GM19468 (cell line): ENCODE measurements around the gene FAM222B.
"Not testable (repeated sequence)": the region's sequence is repeated elsewhere in the genome, so short reads cannot be mapped to it uniquely, and the experiment has no call there.

Source experiments
- ATAC-seq: cut with Tn5 transposase; IDR thresholded peaks from one replicate; pipeline ENCODE4 v1.9.1; 2021; ENCODE audit warnings: mild to moderate bottlenecking, moderate library complexity, moderate number of reproducible peaks; ENCODE audit not compliant: unreplicated experiment; ENCODE audit errors: extremely low read depth

FAM222B gene

DNA sequence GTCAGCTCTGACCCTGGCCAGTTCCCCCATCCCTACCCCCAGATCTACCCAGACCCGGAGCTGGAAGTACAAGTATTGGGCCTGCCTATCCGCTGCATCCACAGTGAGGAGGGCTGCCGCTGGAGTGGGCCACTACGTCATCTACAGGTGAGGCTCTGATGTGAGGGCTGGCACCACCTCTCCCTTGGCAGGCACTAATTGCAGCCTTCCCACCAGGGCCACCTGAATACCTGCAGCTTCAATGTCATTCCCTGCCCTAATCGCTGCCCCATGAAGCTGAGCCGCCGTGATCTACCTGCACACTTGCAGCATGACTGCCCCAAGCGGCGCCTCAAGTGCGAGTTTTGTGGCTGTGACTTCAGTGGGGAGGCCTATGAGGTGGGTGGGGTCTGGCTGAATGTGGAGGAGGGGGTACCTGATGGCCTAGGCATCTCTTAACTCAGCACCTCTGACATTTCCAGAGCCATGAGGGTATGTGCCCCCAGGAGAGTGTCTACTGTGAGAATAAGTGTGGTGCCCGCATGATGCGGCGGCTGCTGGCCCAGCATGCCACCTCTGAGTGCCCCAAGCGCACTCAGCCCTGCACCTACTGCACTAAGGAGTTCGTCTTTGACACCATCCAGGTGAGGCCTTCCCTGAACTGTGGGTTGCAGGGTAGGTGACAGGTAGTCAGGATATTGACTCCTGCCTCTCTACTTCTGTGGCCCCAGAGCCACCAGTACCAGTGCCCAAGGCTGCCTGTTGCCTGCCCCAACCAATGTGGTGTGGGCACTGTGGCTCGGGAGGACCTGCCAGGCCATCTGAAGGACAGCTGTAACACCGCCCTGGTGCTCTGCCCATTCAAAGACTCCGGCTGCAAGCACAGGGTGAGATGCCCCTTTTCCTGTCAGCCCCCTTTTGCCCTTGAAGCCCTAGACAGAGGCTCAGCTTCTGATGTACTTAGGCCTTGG, 94.5 kb downstream of the FAM222B start:
- ATAC-seq: no peak

DNA sequence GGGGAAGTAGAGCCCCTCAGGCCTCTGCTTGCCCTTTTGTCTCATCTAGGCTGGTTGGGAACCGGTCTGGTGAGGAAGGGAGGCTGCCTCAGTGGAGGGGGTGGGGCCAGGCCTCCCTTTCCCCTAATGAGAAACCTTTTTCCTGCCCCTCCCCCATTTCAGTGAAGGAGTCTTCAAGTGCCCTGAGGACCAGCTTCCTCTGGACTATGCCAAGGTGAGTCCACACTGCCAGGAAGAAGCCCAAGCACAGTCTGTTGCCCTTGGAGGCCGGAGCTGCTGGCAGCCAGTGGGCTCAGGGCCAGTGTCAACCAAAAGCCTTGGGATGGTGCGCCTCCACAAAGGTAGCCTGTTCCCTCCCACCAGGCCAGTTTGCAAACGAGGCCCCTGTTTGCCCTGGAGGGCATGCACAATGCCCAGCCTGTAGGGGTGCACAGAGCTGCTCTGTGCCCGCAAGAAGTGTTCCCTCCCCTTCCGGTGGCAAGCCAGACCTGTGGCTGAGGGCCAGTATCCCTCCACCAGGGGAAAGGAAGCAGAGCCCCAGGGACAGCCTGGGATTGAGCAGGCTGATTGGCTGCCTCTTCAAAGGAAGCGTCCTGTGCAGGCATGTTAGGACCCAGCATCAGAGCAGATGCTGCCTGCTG, 95.4 kb downstream of the FAM222B start:
- ATAC-seq: no peak

GRCh38 chr17:28746611-28747050, 96.0 kb downstream of the FAM222B start:
- ATAC-seq: no peak

GRCh38 chr17:28745786-28746411, 96.7 kb downstream of the FAM222B start:
- ATAC-seq: no peak

DNA sequence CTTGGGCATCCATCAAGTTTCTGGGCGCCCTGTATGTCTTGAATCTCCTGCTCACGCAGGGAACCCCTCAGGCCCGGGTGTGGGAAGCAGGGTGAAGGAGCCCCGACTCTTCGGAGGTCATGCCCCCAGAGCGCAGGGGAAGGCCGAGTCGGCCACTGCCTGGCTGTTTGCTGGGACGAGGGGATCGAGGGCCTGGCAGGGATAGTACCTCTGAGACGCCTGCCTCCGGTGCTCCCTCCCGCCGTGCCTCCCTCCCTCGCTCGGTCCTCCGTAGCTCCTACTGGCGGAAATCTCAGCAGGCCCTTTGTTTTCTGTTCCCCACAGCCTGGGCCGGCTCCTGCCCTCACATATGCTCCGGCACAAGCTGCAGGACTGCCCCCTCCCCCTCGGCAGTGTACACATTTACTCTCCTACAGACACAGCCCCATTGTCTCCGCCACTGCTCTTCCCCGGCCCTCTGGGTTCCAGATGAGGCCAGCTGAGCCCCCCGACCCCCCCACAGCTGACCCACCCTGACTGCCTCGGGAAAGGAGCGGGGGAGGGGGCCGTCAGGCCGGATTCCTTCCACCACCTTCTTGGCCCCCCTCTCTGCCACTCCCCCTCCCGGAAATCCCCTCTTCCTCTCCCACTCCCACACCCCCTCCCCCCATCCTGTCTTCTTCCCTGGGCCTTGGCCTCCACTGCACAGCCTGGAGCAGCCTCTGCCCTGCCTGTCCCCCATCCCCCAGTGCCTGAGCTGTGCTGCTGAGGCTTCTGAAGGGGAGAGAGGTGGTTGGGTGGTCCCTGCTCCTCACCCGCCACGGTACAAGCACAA, 97.4 kb downstream of the FAM222B start:
- no peak for ATAC-seq

DNA sequence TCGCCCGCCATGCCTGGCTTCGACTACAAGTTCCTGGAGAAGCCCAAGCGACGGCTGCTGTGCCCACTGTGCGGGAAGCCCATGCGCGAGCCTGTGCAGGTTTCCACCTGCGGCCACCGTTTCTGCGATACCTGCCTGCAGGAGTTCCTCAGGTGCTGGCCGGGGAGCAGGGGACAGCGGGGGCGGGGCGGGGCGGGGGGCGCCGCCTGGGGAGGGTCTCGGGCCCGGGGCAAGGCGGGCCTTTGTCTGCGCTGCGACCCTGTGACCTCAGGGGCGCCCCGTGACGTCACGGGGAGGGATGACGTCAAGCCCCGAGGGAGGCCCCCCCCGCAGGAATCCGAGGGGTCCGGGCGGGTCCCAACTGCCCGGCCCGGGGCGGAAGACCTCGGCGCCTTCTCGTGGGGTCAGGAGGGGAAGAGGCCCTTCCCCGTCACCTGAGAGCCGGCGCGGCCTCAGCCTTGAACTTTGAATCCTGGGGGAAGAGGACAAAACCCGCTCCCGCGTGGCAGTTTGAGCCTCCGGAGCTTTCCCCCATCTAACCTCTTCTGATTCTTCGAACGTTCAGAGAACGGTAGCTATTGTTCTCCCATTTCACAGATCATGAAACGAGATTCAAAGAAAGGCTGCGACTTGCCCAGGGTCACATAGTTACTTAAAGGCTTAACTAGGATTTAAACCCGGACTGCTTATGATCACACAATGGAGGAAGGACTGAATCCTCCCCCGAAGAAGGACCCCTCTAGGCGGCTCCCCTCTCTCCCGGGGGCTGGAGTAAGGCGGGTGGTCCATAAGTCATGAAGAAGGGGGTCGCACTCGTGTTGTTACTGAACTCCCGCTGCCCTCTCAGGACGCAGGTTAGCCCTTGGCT, 98.3 kb downstream of the FAM222B start:
- ATAC-seq: no peak

DNA sequence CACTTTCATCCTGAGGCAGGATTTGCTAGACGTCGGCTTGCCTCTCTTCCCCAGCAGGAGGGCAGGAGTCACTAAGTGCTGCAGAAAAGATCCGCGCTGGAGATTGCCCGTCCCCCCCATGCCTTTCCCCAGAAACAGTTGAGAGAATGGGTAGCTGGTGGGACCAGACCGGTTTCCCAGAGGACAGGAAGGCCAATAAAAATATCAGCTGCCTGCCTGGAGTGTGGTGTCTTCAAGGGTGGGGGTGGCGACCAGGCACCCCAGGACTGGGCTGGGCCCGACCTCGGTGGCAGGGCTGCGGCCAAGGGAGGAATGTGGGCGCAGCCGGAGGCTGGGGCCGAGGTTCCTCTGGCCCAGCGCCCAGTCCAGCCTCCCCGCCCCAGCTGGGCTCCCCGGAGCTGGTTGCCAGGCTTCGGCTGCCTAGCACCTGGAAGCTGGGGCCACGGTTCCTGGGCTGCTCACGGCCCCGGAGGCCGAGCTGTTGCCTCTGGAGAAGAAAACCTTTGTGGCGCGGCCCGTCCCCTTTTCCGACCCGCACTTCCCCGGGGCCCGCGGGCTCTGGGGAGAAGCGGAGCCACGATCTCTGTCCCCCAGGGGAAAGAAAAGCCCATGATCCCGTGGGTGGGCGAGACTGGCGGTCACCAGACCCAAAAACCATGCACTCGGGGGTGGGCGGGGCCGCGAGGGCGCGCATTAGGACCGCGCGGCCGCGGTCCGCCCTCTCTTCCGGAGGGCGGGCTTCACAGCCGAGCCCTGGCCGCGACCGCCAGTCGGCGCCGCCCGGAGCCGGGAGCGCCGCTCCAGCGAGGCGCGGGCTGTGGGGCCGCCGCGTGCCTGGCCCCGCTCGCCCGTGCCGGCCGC, 99.1 kb downstream of the FAM222B start, which contains the start of gene TRAF4:
TSS of gene TRAF4 (plus strand) at position 769 of the 861 bp plus-strand sequence. CDS start 102 bp downstream, outside the sequence.
- peak; percentile 33 for ATAC-seq

DNA sequence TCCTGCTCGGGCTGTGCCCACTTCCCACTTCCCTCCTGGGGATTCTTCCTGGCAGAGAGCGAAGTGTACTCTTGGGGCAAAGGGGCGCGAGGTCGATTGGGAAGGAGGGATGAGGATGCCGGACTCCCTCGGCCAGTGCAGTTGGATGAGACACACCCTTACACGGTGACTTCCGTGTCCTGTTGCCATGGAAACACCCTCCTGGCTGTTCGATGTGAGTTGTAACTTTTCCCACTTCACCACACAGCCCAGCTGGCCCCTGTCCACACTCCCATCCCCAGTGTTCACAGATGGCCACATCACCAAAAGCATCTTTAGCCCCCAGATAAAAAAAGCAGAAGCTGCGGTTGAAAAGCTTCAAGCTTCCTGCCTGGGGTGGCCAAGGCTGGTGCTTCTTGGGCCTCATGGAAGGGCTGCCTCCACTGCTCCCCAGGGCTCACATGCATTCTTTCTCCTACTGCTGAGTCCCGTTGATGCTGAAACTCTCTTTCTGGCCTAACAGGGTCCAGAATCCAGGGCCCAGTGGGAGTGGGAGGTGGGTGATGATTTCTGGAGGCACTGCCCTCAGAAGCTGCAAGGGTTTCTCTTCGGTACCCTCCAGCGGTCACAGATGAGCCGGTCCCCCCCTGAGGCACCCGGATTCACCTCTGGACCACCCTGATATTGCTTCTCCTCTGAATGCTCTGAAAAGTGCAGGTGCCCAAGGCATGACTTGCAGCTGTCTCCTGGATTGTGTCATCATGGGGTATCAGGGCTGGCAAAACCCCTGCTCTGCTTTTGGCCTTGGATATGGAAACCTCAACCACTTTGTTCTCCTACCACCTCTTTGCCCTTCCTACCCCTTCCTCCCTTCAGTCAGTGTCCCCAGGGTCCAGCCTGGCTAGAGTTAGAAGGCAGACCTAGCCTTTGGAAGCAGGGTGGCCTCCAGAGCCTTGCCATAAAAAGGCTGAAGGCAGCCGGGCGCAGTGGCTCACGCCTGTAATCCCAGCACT, 100.9 kb downstream of the FAM222B start:
- ATAC-seq: no peak

GRCh38 chr17:28740406-28741357, 101.9 kb downstream of the FAM222B start:
- ATAC-seq: no peak

- no peak for ATAC-seq
Measured at GRCh38 chr17:28738680-28739384, 103.8 kb downstream of the FAM222B start.

- ATAC-seq: peak; percentile 45
Measured at GRCh38 chr17:28737770-28738679, 104.6 kb downstream of the FAM222B start.

GRCh38 chr17:28737316-28737715, 105.3 kb downstream of the FAM222B start:
- ATAC-seq: no peak

- not testable (repeated sequence) for ATAC-seq
Measured at GRCh38 chr17:28735913-28736769, 106.4 kb downstream of the FAM222B start.
